DND-41 (cell line): ENCODE data around the gene PAPOLB.

Experiments used
- ATAC-seq: fragments of 200-7000 bp; cut with Tn5 transposase; 3 replicates; pipeline ENCODE4 v1.9.1; 2021; ENCODE audit warnings: low read depth; ENCODE audit not compliant: insufficient read depth
- DNase-seq: peaks from one replicate; pipeline ENCODE4 v3.0.0-alpha.2; 2020
- H2AFZ ChIP-seq: 2 replicates; pipeline ENCODE4 v1.6.0; 2012; ENCODE audit warnings: low read depth, low read length
- H3K27ac ChIP-seq: 2 replicates; pipeline ENCODE4 v1.5.1; 2012; ENCODE audit warnings: low read length, inconsistent platforms
- H3K27me3 ChIP-seq: fragments of 200-600 bp; sonication (generic); 2 replicates; pipeline ENCODE4 v1.6.0; 2012; ENCODE audit warnings: low read length, mild to moderate bottlenecking, inconsistent platforms; ENCODE audit not compliant: insufficient read depth, poor library complexity
- H3K36me3 ChIP-seq: 2 replicates; pipeline ENCODE4 v1.5.1; 2012; ENCODE audit warnings: low read length, inconsistent platforms; ENCODE audit not compliant: insufficient read depth
- H3K4me1 ChIP-seq: 2 replicates; pipeline ENCODE4 v1.5.1; 2012; ENCODE audit warnings: mild to moderate bottlenecking, low read length; ENCODE audit not compliant: insufficient read depth
- H3K4me2 ChIP-seq: 2 replicates; pipeline ENCODE4 v1.6.0; 2012; ENCODE audit warnings: mild to moderate bottlenecking, moderate library complexity, low read length, inconsistent platforms; ENCODE audit not compliant: insufficient read depth
- H3K4me3 ChIP-seq, 2 experiments: fragments of 200-600 bp in 1 of 2; shearing (Covaris generic) in 1 of 2; 2 replicates each; pipeline ENCODE4 v1.5.1; 2012 to 2016; ENCODE audit warnings: inconsistent platforms in 2 of 2, low read length in 2 of 2, mild to moderate bottlenecking in 2 of 2, low read depth in 1 of 2, moderate library complexity in 1 of 2
- H3K79me2 ChIP-seq: 2 replicates; pipeline ENCODE4 v1.6.0; 2012; ENCODE audit warnings: low read length, inconsistent platforms; ENCODE audit not compliant: insufficient read depth
- H3K9ac ChIP-seq: 2 replicates; pipeline ENCODE4 v1.6.0; 2012; ENCODE audit warnings: low read depth, mild to moderate bottlenecking, inconsistent platforms, low read length, moderate library complexity
- H3K9me3 ChIP-seq: 2 replicates; pipeline ENCODE4 v1.5.1; 2012; ENCODE audit warnings: low read length, moderate library complexity, mild to moderate bottlenecking, inconsistent platforms; ENCODE audit not compliant: insufficient read depth, severe bottlenecking
- H4K20me1 ChIP-seq: 2 replicates; pipeline ENCODE4 v1.6.0; 2012; ENCODE audit warnings: low read length; ENCODE audit not compliant: insufficient read depth
- EZH2 ChIP-seq: IDR thresholded peaks from 3 replicates; pipeline ENCODE4 v1.6.1; 2012; ENCODE audit warnings: borderline replicate concordance, low read depth, mild to moderate bottlenecking, moderate library complexity, low read length, inconsistent platforms; ENCODE audit not compliant: severe bottlenecking
- TF ChIP-seq, protein P1 (sequence below): IDR thresholded peaks from 2 replicates; pipeline ENCODE4 v1.5.1; 2012; ENCODE audit warnings: borderline replicate concordance, low read length, moderate library complexity, mild to moderate bottlenecking; ENCODE audit not compliant: poor library complexity, severe bottlenecking; ENCODE audit errors: extremely low read depth

The PAPOLB gene

DNA sequence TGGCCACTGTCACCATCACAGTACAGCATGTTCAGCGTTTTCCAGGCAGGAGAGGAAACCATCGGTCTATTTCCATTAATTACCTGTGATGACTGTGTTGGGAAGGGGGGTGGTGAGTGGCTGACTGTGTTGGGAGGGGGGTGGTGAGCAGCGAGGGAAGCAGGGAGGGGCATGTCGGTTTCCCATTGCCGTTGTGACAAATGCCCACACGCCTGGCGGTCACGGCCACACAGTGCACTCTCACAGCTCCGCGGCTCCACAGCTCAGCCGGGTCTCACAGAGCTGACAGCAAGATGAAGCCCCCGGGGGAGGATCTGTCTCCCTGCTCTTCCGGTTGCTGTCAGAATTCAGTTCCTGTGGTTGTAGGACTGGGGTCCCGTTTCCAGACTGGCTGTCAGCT, 47.4 kb downstream of the PAPOLB start:
- Histone ChIP-seq H3K9me3 (no peaks in the 10 kb centered on the region), H3K27me3 (no peaks in the 10 kb centered on the region), H3K4me2 (no peak overlapping the region), H3K27ac (no peak overlapping the region), H3K4me1 (no peaks in the 10 kb centered on the region), H3K79me2 (no peaks in the 10 kb centered on the region), H3K36me3 (no peaks in the 10 kb centered on the region), H3K9ac (no peak overlapping the region), H4K20me1 (no peaks in the 10 kb centered on the region), H2AFZ (no peak overlapping the region), H3K4me3 (no peak overlapping the region)
- TF ChIP-seq EZH2, result no peak
- TF ChIP-seq, protein P1, sequence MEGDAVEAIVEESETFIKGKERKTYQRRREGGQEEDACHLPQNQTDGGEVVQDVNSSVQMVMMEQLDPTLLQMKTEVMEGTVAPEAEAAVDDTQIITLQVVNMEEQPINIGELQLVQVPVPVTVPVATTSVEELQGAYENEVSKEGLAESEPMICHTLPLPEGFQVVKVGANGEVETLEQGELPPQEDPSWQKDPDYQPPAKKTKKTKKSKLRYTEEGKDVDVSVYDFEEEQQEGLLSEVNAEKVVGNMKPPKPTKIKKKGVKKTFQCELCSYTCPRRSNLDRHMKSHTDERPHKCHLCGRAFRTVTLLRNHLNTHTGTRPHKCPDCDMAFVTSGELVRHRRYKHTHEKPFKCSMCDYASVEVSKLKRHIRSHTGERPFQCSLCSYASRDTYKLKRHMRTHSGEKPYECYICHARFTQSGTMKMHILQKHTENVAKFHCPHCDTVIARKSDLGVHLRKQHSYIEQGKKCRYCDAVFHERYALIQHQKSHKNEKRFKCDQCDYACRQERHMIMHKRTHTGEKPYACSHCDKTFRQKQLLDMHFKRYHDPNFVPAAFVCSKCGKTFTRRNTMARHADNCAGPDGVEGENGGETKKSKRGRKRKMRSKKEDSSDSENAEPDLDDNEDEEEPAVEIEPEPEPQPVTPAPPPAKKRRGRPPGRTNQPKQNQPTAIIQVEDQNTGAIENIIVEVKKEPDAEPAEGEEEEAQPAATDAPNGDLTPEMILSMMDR, result no peak
- DNase-seq (no peak), ATAC-seq (no peak)

DNA sequence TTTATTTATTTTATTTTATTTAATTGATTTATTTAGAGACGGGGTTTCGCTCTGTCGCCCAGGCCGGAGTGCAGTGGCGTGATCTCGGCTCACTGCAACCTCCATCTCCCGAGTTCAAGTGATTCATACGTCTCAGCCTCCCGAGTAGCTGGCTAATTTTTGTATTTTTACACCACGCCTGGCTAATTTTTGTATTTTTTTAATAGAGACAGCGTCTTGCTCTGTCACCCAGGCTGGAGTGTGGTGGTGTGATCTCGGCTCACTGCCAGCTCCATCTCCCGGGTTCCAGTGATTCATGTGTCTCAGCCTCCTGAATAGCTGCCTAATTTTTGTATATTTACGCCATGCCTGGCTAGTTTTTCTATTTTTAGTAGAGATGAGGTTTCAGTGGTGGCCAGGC, 52.2 kb downstream of the PAPOLB start:
- H3K9me3 ChIP-seq, result no peaks in the 10 kb centered on the region
- no peaks in the 10 kb centered on the region for H4K20me1 ChIP-seq
- H3K4me2 ChIP-seq, result no peak overlapping the region
- no peaks in the 10 kb centered on the region for H3K4me1 ChIP-seq
- no peaks in the 10 kb centered on the region for H3K79me2 ChIP-seq
- TF ChIP-seq, protein P1, result no peak
- no peak for TF ChIP-seq EZH2
- no peaks in the 10 kb centered on the region for H3K27me3 ChIP-seq
- no peak overlapping the region for H3K9ac ChIP-seq
- no peak overlapping the region for H3K4me3 ChIP-seq
- ATAC-seq (no peak), DNase-seq (no peak)
- no peak overlapping the region for H2AFZ ChIP-seq
- H3K27ac ChIP-seq, result no peak overlapping the region
- no peaks in the 10 kb centered on the region for H3K36me3 ChIP-seq

DNA sequence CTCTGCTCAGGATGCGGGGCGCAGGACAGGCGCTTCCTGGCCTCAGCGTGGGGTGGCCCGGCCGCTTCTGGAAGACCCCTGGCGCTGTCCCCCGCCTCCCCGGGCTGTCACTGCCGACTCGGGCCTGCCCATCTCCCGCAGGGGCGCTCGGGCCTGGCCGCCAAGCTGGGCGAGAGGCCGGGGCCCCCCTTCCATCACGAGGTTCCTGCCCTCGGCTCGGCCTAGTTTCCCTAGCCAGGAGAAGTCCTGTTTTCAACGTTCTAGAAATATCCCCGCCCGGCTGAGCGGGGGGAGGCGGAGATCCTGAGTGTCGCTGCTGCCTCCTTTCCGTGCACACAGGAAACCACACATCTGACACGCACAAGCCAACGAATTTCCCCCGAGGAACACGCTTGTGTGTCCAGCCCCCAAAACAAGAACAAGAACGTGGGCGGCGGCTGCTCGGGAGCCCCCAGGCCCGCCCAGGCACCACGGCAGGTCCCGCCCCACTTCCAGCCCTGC, 52.7 kb downstream of the PAPOLB start:
- ATAC-seq, result 0 out of 3 replicates have a peak, but pooled peaks have one; percentile 24
- no peak overlapping the region for H3K4me2 ChIP-seq

DNA sequence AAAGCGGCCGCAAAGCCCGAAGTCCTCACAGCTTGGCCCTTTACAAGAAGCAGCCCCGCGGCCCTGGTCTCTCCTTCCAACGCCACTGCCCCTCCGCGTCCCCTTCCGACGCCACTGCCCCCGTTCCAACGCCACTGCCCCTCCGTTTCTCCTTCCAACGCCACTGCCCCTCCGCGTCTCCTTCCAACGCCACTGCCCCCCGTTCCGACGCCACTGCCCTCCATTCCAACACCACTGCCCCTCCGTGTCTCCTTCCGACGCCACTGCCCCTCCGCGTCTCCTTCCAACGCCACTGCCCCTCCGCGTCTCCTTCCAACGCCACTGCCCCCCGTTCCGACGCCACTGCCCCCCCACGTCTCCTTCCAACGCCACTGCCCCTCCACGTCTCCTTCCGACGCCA, 53.3 kb downstream of the PAPOLB start:
- H3K4me1 ChIP-seq, result no peaks in the 10 kb centered on the region
- H3K9ac ChIP-seq, result no peak overlapping the region
- no peak overlapping the region for H3K4me2 ChIP-seq
- H2AFZ ChIP-seq, result no peak overlapping the region
- no peaks in the 10 kb centered on the region for H3K79me2 ChIP-seq
- DNase-seq, result no peak
- H3K4me3 ChIP-seq, result no peak overlapping the region
- H3K27me3 ChIP-seq, result no peaks in the 10 kb centered on the region
- no peaks in the 10 kb centered on the region for H3K36me3 ChIP-seq
- H4K20me1 ChIP-seq, result no peaks in the 10 kb centered on the region
- no peak for ATAC-seq
- TF ChIP-seq, protein P1, result no peak
- TF ChIP-seq EZH2, result no peak
- H3K9me3 ChIP-seq, result no peaks in the 10 kb centered on the region
- no peak overlapping the region for H3K27ac ChIP-seq

More for the DNA sequence above, 52.7 kb downstream of the PAPOLB start:
- Histone ChIP-seq H3K27me3 (no peaks in the 10 kb centered on the region), H2AFZ (no peak overlapping the region), H3K9me3 (no peaks in the 10 kb centered on the region), H3K36me3 (no peaks in the 10 kb centered on the region), H3K79me2 (no peaks in the 10 kb centered on the region), H3K4me1 (no peaks in the 10 kb centered on the region), H3K4me3 (no peak overlapping the region), H3K27ac (no peak overlapping the region), H4K20me1 (no peaks in the 10 kb centered on the region), H3K9ac (no peak overlapping the region)
- no peak for DNase-seq
- TF ChIP-seq, protein P1, result no peak
- TF ChIP-seq EZH2, result no peak
